Endothelial cell of umbilical vein (primary cell): Measurements from ENCODE around the gene CACNA1S. TPM values are rescaled to one million over a fixed set of nuclear protein-coding genes. Genes with fewer than 3 reads are reported as not detected.

ENCODE experiments used
- BruUV-seq: library from RNA; stranded (reverse); fragments of 400-500 nt; replicated peaks from 2 replicates; lab custom pipeline; 2021; lab: Mats Ljungman, UMichigan
- CTCF ChIA-PET: fragments of 300-600, 350-600 bp; sonication (Branson Sonifier 250); formaldehyde crosslinking; loops from one replicate; lab custom pipeline; 2021; ENCODE audit warnings: antibody characterized with exemption, inconsistent platforms; lab: Charles Lee
- POLR2A ChIA-PET: fragments of 300-600, 350-600 bp; sonication (Branson Sonifier 250); formaldehyde crosslinking; loops from one replicate; lab custom pipeline; 2021; ENCODE audit warnings: antibody characterized with exemption, inconsistent platforms; lab: Charles Lee
- DNase-seq: peaks from one replicate; pipeline ENCODE4 v3.0.0-alpha.2; 2011; ENCODE audit warnings: low read depth, low spot score
- FAIRE-seq: peaks from 2 replicates; lab custom pipeline; 2011; peaks lifted over from hg19 to GRCh38; lab: Jason Lieb, UNC
- H2AFZ ChIP-seq: 2 replicates; pipeline ENCODE4 v1.6.0; 2012; ENCODE audit warnings: low read depth, low read length, control low read depth, inconsistent platforms
- H3K27ac ChIP-seq: 2 replicates; pipeline ENCODE4 v1.5.1; 2011; ENCODE audit warnings: low read depth, mild to moderate bottlenecking, control low read depth, low read length, moderate library complexity; ENCODE audit not compliant: insufficient read depth
- H3K27me3 ChIP-seq, 2 experiments: 2 replicates each; pipeline versions ENCODE4 v1.6.0 to v1.6.1; 2011; ENCODE audit warnings: low read length in 2 of 2, mixed read lengths in 1 of 2; ENCODE audit not compliant: control insufficient read depth in 2 of 2, insufficient read depth in 2 of 2
- H3K36me3 ChIP-seq, 2 experiments: 2 replicates in 1 of 2; 3 replicates in 1 of 2; pipeline ENCODE4 v1.5.1; 2011; ENCODE audit warnings: low read length in 2 of 2, mild to moderate bottlenecking in 1 of 2, moderate library complexity in 1 of 2; ENCODE audit not compliant: control insufficient read depth in 2 of 2, insufficient read depth in 2 of 2; ENCODE audit errors: extremely low read depth in 1 of 2
- H3K4me1 ChIP-seq: 3 replicates; pipeline ENCODE4 v1.5.1; 2011; ENCODE audit warnings: mild to moderate bottlenecking, low read length; ENCODE audit not compliant: control insufficient read depth, insufficient read depth; ENCODE audit errors: extremely low read depth
- H3K4me2 ChIP-seq: 2 replicates; pipeline ENCODE4 v1.6.1; 2011; ENCODE audit warnings: low read length, control low read depth, mixed read lengths; ENCODE audit not compliant: insufficient read depth
- H3K4me3 ChIP-seq, 3 experiments: fragments of 200-600 bp in 1 of 3; sonication (generic), shearing (Covaris generic) in 1 of 3; replicated peaks in 1 of 3; 2 replicates each; pipeline ENCODE4 v1.5.1; 2011 to 2016; ENCODE audit warnings: control low read depth in 3 of 3, low read length in 3 of 3, mild to moderate bottlenecking in 2 of 3, inconsistent platforms in 1 of 3, low read depth in 1 of 3, moderate library complexity in 1 of 3; ENCODE audit not compliant: insufficient read depth in 1 of 3
- H3K79me2 ChIP-seq: 2 replicates; pipeline ENCODE4 v1.6.0; 2012; ENCODE audit warnings: low read length, inconsistent platforms; ENCODE audit not compliant: control insufficient read depth, insufficient read depth
- H3K9ac ChIP-seq: replicated peaks from 2 replicates; pipeline ENCODE3; 2011; ENCODE audit warnings: low read length, control low read depth; ENCODE audit not compliant: insufficient read depth; ENCODE audit errors: extremely low read depth
- H3K9me1 ChIP-seq: replicated peaks from 3 replicates; pipeline ENCODE4 v1.6.0; 2011; ENCODE audit warnings: mild to moderate bottlenecking, low read length; ENCODE audit not compliant: control insufficient read depth, insufficient read depth; ENCODE audit errors: extremely low read depth
- H3K9me3 ChIP-seq: replicated peaks from 2 replicates; pipeline ENCODE4 v1.5.1; 2012; ENCODE audit warnings: low read length, inconsistent platforms; ENCODE audit not compliant: control insufficient read depth, insufficient read depth
- H4K20me1 ChIP-seq: replicated peaks from 2 replicates; pipeline ENCODE3; 2011; ENCODE audit warnings: mild to moderate bottlenecking, low read length; ENCODE audit not compliant: control insufficient read depth, insufficient read depth; ENCODE audit errors: extremely low read depth
- CTCF ChIP-seq, 2 donors: IDR thresholded peaks; 1 replicate in 1 of 2; 2 replicates in 1 of 2; pipeline ENCODE4 v1.5.1; 2011; ENCODE audit warnings: low read length in 2 of 2, mild to moderate bottlenecking in 2 of 2, moderate library complexity in 2 of 2, control low read depth in 1 of 2, inconsistent platforms in 1 of 2, low read depth in 1 of 2; ENCODE audit not compliant: insufficient read depth in 1 of 2; ENCODE audit errors: extremely low read depth in 1 of 2
- EZH2 ChIP-seq: IDR thresholded peaks from 2 replicates; pipeline ENCODE4 v1.6.1; 2012; ENCODE audit warnings: borderline replicate concordance, low read depth, mild to moderate bottlenecking, moderate library complexity, low read length, inconsistent platforms; ENCODE audit not compliant: severe bottlenecking
- FOS ChIP-seq: IDR thresholded peaks from 2 replicates; pipeline ENCODE4 v1.6.1; 2011; ENCODE audit warnings: mild to moderate bottlenecking, low read length, moderate library complexity, borderline replicate concordance; ENCODE audit not compliant: insufficient read depth
- GATA2 ChIP-seq: IDR thresholded peaks from 2 replicates; pipeline ENCODE4 v1.7.0; 2011; ENCODE audit warnings: low read depth, mild to moderate bottlenecking, moderate library complexity, mixed read lengths, low read length; ENCODE audit not compliant: insufficient read length, insufficient read depth
- JUN ChIP-seq: IDR thresholded peaks from 2 replicates; pipeline ENCODE4 v1.6.1; 2011; ENCODE audit warnings: borderline replicate concordance, low read depth; ENCODE audit not compliant: insufficient read length, insufficient read depth
- MAX ChIP-seq: IDR thresholded peaks from 2 replicates; pipeline ENCODE4 v1.6.1; 2011; ENCODE audit not compliant: insufficient read depth, insufficient read length
- MYC ChIP-seq: IDR thresholded peaks from one replicate; pipeline ENCODE4 v1.6.1; 2011; ENCODE audit warnings: mild to moderate bottlenecking, low read depth, low read length
- POLR2A ChIP-seq: IDR thresholded peaks from 2 replicates; pipeline ENCODE4 v1.6.1; 2012; ENCODE audit warnings: low read depth, mild to moderate bottlenecking, control low read depth, low read length
- POLR2AphosphoS5 ChIP-seq: IDR thresholded peaks from 2 replicates; pipeline ENCODE4 v1.6.1; 2012; ENCODE audit warnings: low read depth, mild to moderate bottlenecking, control low read depth, low read length, moderate library complexity; ENCODE audit not compliant: insufficient read depth
- dilution Hi-C: fragments of 300-500 bp; cut with MboI; formaldehyde crosslinking; loops from one replicate; pipeline ENCODE4 v1.15.0; 2019; ENCODE audit warnings: low sequenced_read_pairs; ENCODE audit not compliant: extremely low pct_ligation_motif_present
- intact Hi-C: fragments of 100-400 bp; cut with micrococcal nuclease; formaldehyde crosslinking; loops from one replicate; pipeline ENCODE4 v1.10.0; 2022
- polyA plus RNA-seq, 4 experiments: library from polyadenylated mRNA; depleted of rRNA in 3 of 4; stranded (reverse) in 3 of 4; unstranded in 1 of 4; fragments of >200 nt; gene quantifications; 2 replicates each; pipeline versions ENCODE4 v1.2.1 to v1.2.3, GENCODE V29; 2011 to 2012; ENCODE audit warnings: missing spikeins in 1 of 4
- total RNA-seq: library from RNA; stranded (reverse); gene quantifications from 2 replicates; pipeline ENCODE4 v1.2.3, GENCODE V29; 2021

Gene CACNA1S
- total and polyA plus RNA-seq, 2 donors (not counting 3 experiments of a cell fraction or from before 2014, with no cell fraction given), result not detected

GRCh38 chr1:201000391-201000790 is 111.8 kb downstream of the CACNA1S start:
- Histone ChIP-seq H3K4me1 (no peaks in the 10 kb centered on the region), H4K20me1 (no peaks in the 10 kb centered on the region), H3K79me2 (no peaks in the 10 kb centered on the region), H3K27me3 (no peaks in the 10 kb centered on the region), H3K9me3 (no peaks in the 10 kb centered on the region), H2AFZ (no peak overlapping the region), H3K9me1 (no peaks in the 10 kb centered on the region), H3K4me3 (no peak overlapping the region), H3K27ac (no peak overlapping the region), H3K36me3 (no peaks in the 10 kb centered on the region), H3K9ac (no peak overlapping the region), H3K4me2 (no peak overlapping the region)
- no peak for DNase-seq
- dilution Hi-C loops (no loop called here), intact Hi-C loops (no loop called here)
- ChIA-PET CTCF (interaction anchor here (1.3 to 1.5 kb wide), 2 partner anchors 21 to 29 kb away, joined by 3 to 5 read pairs; no protein-coding TSS in a partner anchor), POLR2A (no interaction called here)
- BruUV-seq, result no TSS peak
- FAIRE-seq, result no peak
- no peak for TF ChIP-seq MAX
- TF ChIP-seq POLR2AphosphoS5, result no peak
- TF ChIP-seq POLR2A, result no peak
- TF ChIP-seq MYC, result no peak
- TF ChIP-seq JUN, result no peak
- TF ChIP-seq CTCF (IDR thresholded peaks at IDR 0.05; ENCODE audit: extremely low read depth in 1 of 2, insufficient read depth in 1 of 2, low read depth in 1 of 2, low read length in 2 of 2), result no peak
- TF ChIP-seq FOS, result no peak
- no peak for TF ChIP-seq GATA2
- TF ChIP-seq EZH2, result no peak
